HG03442 (cell line): ENCODE measurements around the gene RASSF3.
"Not testable (repeated sequence)": the region's sequence is repeated elsewhere in the genome, so short reads cannot be mapped to it uniquely, and the experiment has no call there.

Source experiments
- ATAC-seq: cut with Tn5 transposase; IDR thresholded peaks from one replicate; pipeline ENCODE4 v1.9.1; 2021; ENCODE audit warnings: mild to moderate bottlenecking, moderate library complexity; ENCODE audit not compliant: unreplicated experiment

Gene RASSF3

DNA sequence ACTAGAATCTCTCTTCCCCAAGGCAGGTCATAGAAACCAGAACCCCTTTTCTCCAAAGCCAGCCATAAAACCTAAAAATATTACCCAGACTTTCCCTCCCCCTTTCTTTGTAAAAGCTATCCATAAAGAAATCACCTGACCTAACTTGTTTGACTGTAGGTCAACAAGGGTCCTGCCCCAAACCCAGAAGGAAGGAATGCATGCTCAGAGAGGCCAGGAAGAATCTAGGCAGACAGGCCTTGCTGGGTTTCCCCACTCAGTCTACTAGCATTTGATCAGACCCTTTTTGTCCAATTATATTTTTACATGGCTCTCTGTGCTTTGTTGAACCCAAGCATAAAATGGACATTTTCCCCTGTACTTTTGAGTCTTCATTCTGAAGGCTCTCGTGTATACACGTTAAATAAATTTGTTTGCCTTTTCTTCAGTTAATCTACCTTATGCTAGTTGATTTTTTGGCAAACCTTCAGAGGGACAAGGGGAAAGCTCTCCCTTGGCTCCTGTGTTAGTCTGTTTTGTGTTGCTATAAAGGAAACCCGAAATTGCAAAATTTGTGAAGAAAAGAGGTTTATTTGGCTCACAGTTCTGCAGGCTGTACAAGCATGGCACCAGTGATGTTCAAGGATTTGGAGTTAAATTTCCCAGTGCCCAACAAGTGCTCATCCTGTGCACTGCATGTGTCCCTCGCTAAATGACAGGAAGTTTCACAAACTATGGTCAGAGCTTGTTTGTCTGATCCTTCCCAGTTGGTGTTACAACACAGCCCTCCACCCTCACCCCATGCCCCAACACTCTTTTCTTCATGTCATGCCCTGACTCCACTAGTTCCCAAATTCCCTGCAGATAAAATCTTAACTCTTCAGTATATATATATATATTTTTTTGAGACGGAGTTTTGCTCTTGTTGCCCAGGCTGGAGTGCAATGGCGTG is 14.2 kb upstream of the RASSF3 start:
- no peak for ATAC-seq

DNA sequence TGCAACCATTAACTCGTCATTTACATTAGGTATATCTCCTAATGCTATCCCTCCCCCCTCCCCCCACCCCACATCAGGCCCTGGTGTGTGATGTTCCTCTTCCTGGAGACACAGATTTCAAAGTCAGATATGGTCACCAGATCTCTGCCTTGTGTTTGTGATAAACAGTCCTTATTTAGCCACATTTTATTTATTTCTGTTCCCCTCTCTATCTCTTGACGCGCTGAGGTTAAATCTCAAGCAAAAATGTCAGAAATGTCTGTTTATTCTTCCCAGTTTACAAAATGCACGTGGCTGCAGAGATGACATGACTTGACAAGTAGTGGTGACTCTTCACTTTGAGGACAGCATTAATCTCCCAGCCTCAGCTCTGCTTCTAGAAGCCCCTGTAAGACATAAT is 11.5 kb upstream of the RASSF3 start:
- no peak for ATAC-seq

DNA sequence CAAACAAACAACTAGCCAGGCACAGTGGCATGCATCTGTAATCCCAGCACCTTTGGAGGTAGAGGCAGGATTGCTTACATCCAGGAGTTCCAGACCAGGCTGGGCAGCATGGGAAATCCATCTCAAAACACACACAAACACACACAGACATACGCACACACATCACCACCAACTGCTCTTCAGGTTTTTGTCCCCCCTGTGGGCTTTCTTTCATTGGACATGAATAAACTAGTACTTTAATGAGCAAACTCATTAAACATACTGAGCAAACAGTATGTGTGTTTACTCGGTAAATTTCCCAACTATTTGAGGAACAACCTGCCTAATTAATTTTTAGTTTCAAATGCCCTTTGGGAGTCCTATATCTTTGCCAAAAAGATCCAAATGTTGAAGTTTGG is 10.1 kb upstream of the RASSF3 start:
- ATAC-seq, result no peak

DNA sequence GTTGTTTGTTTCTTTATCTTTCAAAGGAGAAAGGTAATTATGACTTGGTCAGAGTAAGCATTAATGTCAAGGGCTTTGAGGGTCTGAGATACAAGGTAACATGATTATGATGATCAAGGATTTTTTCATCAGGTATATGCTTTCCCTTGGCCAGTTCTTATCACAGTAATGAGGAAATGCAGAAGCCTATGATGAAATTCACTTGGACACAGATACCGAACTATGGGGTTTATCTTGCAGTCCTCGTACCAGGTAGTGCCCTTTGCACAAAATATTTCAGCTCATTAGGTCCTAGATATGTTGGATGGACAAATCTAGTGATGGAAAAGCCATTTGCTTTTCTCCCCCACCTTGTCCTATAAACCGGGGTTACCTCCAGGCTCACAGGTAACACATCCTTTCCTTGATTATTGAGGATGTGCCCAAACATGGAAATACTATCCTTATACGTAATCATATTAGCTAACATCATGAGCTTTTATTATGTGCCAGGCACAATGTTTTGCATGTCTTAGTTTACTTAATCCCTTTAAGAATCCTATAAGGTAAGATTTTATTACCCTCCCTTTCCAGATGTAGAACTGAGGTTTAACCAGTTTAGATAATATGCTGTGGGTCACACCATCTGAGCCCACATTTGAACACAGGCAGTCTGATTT is 7.0 kb upstream of the RASSF3 start:
- no peak for ATAC-seq

DNA sequence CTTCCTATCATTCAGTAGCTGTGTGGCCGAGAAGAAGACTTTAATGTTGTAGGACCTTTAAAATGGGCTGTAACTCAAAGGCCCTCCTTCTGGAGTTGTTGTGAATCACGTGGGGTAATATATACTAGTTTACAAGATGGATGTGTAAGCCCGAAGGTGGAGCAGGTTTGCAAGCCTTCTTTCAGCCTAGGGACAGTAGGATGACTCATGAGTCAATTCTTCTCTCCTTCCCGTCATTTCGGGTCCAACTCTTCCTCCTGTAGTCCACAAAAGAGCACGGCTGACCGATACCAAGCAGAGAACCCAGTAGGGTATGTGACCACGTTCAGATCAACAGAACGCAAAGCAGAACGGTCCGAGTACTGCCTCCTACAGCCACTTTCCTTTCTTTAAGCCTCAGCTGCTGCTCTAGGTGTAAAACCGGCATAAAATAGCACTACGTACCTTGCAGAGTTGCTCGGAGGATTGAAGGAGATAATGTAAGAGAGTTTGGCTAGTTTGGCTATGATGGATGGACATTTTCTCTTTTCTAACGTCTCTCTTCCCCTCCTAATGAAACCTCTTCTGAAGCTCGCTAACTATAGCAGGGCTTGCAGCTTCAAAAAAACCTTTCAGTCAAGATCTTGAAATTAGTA is 1.3 kb upstream of the RASSF3 start:
- ATAC-seq, result peak; percentile 24

DNA sequence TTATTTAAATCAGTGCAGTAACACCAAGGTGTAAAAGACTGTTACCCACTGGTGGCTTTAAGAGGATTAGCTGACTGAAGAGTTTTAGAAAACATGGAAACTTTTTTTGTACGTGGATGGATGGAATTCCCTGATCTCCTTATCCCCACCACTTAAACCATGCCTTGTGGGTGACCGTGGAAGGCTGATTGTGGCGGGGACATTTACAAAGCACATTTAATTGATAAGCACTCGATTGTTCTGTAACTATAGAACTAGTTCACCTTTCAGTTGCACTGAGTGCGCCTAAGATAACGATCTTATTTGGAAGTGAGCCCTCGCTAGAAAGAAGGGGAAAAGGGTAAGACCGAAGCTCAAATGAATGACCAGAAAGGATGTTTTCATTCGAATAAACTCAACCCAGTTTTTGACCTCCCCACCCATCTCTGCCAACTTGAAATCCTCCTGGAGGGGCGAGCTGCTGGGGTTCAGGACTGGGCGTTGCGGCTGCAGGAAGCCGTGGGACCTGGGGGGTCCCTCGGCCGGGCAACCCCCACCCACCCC is 688 bp upstream of the RASSF3 start:
- ATAC-seq, result no peak

DNA sequence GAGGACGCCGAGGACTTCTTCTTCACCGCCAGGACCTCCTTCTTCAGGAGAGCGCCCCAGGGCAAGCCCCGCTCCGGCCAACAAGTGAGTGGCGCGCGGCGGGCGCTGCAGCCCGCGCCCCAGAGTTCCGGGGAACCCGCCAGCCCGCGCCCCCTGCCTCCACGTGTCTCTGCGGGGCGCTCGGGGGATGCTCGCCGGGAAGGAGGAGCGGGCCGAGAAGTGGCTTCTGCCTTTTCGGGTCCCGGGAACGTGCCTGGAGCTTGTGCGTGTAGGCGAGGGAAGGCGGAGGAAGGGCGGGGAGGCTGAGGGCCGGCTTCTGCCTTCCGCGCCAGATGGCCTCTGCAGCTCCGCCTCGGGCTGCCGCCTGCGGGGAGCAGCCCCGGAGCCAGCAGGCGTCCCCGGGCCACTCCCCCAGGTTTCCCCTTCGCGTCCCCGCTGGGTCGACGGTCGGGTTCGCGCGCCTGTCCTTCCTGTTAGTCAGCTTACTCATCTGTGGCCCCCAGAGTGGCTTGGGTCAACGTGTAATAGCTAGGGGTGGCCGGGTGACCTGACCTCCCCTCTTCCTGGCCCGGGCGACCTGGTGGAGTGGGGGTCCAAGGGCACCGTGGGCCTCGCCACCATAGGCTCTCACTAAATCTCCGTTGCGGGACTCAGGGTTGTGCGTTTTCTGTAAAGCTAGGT is 505 bp downstream of the RASSF3 start:
- peak; percentile 46 for ATAC-seq

DNA sequence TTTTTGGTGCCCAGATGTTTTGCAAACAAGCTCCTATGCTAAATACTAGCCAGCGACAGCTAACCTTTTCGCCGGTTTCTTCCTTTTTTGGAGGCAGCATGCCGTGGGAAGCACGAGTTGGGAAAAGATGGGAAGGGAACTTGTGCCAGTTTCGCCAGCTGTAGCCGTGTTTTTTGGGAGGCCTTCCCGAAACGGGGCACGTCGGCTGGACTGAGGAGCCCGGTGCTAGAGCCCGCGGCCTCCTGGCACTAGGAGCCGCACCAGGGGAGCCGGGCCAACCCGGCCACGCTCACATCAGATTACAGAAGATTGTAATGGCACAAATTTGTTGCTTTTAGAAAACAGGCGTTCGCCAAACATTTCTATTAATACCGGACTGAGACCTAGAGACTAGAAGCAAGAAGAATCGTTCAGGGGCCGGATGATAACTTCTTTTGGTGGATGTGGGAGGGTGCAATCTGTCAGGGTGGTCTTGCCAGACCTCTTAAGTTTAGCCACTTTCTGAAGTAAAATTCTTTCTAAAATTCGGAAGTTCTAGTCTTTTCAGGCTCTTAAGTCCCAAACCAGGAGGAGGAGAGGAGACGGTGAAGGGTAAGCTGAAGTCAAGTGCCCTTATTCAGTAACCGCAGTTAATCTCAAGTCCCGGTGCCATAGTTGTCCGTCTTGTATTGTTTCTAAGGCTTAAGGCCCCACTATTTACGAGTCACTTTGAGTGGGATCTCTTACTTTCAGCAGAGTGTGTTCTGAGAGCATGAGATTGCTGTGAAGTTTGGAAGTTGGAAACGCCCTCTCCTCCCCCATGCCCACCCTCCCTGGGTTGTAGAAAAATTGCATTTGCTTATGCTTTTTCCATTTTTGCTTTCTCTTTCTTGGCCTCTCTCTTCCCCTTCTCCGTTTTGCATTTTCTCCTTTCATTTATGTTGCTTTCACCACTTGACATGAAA is 1.3 kb downstream of the RASSF3 start:
- no peak for ATAC-seq

DNA sequence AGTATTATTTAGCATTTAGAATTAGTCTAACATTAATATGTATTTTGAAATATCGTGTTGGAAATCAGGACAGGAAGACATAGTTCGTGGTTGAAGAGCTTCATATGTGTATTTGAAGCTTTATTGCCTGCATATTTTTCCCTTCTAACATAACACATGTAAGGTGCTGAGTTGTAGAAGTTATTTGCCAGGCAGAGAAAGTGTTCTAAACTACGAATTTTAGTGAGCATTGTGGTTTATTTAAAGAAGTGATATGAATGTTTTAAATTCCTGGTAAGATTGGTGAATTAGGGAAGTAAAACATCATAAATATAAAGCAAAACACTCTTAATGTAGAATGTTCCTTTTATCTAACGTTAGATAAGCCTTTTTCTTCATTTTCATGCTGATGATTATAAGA is 2.5 kb downstream of the RASSF3 start:
- ATAC-seq, result no peak

DNA sequence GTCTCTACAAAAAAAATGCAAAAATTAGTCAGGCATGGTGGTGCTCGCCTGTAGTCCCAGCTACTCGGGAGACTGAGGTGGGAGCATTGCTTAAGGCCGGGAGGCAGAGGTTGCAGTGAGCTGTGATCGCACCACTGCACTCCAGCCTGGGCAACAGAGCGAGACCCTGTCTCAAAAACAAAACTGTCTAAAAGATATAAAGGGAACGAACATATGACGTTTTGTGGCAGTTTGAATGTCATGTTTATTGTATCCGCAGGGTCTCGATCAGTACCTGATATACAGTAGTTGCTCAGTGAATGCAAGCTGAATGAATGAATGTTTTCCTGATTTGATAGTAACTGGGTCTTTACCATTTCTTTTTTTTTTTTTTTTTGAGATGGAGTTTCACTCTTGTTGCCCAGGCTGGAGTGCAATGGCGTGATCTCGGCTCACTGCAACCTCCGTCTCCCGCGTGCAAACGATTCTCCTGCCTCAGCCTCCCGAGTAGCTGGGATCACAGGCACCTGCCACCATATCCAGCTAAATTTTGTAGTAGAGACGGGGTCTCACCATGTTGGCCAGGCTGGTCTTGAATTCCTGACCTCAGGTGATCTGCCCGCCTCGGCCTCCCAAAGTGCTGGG is 3.6 kb downstream of the RASSF3 start:
- ATAC-seq, result not testable (repeated sequence)

DNA sequence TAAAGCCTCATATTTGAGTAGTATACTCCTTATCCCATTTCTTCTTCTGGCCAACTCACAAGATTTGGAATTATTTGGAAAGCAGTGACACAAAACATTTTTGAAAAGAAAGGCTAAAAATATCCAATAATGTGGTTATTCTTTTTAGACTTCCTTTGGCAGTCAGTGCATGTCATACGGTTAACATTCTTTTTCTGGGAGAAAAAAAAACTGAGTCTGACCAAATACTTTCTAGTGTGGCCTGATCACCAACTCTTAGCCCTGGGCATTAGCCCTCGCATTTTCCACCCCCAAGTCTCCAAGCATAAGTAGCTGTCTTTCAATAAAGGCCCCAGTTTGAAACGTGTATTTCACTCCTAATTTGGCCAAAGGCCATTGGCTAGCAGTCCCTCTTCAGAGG is 5.9 kb downstream of the RASSF3 start:
- ATAC-seq, result no peak

DNA sequence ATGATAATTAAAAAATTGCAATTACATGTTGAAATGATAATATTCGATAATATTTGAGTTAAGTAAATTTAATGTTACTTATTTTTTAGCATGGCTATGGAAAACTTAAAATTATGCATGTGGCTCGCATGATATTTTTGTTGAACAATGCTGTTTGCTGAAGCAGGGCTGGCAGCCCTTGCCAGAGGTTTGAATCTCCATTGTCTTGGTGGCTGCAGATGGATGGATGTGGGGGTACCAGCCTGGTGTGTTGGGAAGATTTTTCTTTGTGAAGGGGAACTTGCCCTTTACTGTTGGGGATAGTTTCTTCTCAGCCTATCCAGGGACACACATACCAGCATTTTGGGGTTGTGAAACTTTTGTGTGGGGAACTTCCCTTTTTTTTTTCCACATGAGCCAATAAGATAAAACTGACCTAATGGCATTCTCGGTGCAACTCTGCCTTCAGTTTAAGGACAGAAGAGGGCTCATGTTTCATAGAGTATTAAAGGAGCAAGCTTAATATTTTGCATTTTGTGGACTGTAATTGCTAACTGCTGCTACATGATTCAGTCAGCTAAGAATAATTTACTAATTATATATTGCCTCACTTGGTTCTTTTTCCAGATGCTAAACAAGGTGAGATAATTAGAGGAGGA is 8.8 kb downstream of the RASSF3 start:
- ATAC-seq, result peak; percentile 46

DNA sequence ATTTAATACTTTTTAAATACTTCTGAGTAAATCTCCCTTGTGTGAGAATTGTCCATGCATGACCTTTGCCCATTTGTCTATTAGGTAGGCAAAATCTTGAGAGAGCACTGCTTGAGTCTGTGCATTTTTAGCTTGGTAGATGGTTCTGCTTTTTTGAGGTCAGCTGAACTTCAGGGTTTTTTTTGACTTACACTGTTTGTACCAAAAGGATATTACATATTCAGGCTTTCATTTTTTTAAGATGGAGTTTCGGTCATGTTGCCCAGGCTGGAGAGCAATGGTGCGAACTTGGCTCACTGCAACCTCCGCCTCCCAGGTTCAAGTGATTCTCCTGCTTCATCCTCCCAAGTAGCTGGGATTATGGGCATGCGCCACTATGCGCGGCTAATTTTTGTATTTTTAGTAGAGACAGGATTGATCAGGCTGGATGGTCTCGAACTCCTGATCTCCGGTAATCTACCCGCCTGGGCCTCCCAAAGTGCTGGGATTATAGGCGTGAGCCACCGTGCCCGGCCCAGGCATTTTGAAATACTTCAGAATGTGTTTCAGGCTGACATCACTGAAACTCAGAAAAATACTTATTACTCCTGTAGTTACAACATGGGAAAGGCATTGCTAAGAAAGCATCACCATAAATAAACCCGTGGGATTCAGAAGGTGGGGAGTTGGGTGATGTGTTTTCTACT is 11.1 kb downstream of the RASSF3 start:
- peak; percentile 64 for ATAC-seq

DNA sequence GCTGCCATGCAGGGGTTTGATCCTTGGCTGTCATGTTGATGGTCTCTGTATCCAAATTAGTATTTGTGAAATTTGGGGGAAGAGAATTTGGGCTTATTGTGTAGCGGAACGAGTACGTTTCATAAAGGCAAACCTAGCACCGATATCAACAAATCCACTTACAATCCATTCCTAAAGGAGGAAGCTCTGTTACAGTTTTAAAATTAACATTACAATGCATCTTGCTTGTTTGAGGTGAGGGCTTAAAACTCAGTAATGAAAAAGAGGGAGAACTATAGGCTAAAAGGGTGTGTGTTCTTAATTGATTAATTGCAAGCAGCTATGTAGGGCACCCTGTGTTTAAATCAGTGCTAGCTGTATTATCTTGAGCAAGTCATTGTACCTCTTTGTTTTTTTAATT is 13.7 kb downstream of the RASSF3 start:
- ATAC-seq, result no peak

DNA sequence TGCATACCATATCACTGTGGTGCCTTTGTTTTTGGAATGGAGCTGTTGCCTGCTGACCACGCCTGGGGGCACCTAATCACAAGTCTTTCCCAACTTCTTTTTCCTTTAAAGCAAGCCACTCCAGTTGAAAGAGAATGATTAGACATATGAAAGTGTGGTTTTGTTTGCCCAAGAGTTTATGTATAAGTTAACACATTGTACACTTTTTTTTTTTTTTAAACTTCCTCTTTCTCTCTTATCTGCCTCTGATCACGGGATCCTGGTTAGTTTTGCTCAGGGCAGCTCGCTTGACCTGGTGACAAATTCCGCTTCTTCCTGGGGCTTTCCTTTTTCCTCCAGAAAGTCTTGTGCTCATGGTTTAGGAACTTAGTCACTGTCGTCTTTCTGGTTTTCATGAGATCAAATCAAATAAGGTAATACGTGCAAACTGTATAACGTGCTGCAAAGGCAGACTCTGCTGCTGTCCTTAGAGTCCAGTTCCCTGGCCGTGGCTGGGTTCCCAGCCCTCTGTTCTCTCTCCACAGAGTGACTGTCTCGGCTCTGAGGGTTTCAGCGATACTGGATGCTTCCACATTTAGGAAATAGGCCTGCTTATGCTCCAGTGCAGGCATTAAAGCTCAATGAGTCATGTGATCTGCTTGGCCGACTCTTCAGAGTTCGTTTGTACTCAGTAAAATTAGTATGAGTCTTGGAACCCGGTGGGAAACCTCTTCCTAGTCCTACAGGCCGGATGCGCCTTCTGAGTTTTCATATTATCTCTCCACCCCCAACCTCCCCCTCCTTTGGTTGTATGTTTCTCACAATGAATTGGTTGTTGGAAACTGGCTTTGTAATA is 15.2 kb downstream of the RASSF3 start:
- peak; percentile 51 for ATAC-seq

DNA sequence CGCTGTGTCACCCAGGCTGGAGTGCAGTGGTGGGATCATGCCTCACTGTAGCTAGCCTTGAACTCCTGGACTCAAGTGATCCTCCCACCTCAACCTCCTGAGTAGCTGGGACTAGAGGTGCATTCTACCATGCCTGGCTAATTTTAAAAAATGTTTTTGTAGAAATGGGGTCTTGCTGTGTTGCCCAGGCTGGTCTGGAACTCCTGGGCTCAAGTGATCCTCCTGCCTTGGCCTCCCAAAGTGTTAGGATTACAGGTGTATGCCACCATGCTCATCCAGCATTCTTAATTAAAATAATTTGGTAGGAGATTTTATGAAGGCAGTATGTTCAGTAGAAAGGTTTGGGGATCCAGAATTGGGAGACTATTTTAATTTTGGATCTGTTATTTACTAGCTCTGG is 16.3 kb downstream of the RASSF3 start:
- not testable (repeated sequence) for ATAC-seq

DNA sequence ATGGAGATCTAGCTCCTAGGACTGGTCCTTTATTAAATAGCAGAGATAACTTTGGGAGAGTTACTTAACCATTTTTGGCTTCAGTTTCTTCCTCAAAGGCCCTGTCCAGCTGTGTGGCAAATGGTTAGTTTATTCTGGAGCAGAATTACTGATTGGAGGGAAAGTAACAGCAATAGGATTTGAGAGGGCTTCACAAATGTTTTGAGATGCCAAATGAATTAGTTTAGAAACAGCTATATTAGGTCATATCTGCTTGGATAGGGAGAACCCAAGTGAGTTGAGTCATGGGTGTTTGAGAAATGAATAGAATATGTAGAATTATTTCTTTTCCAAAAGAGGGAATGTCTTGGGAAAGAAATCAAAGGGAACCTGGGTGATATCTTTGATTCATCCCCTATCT is 17.5 kb downstream of the RASSF3 start:
- no peak for ATAC-seq
